Natural killer cell (primary cell): ENCODE measurements around the gene GUCA2A. TPM values are rescaled to one million over a fixed set of nuclear protein-coding genes. Genes with fewer than 3 reads are reported as not detected.

ENCODE experiments used
- ATAC-seq, 3 donors: fragments of 150-1000 bp in 2 of 3; fragments of 200-7000 bp in 1 of 3; cut with Tn5 transposase; 1 replicate in 1 of 3; 2 replicates in 2 of 3; pipeline ENCODE4 v1.10.0; 2021; ENCODE audit warnings: mild to moderate bottlenecking in 2 of 3, moderate library complexity in 2 of 3
- DNase-seq, 2 donors: peaks; one replicate each; pipeline versions ENCODE4 v3.0.0 to v3.0.0-alpha.2; 2013 to 2021; ENCODE audit warnings: mixed read lengths in 1 of 2
- H3K27ac ChIP-seq: one replicate; pipeline ENCODE4 v1.5.1; 2013; ENCODE audit warnings: mild to moderate bottlenecking, low read length
- H3K27me3 ChIP-seq: one replicate; pipeline ENCODE4 v1.6.1; 2013; ENCODE audit warnings: low read length; ENCODE audit not compliant: control insufficient read depth, insufficient read depth
- H3K36me3 ChIP-seq: one replicate; pipeline ENCODE4 v1.6.1; 2013; ENCODE audit warnings: low read length; ENCODE audit not compliant: control insufficient read depth, insufficient read depth
- H3K4me1 ChIP-seq: one replicate; pipeline ENCODE4 v1.6.1; 2013; ENCODE audit warnings: low read length; ENCODE audit not compliant: control insufficient read depth, insufficient read depth
- H3K4me3 ChIP-seq: one replicate; pipeline ENCODE4 v1.5.1; 2013; ENCODE audit warnings: low read length
- H3K9me3 ChIP-seq: one replicate; pipeline ENCODE4 v1.6.1; 2013; ENCODE audit warnings: low read length; ENCODE audit not compliant: control insufficient read depth, insufficient read depth
- H3K27ac Mint-ChIP-seq, 2 donors: one replicate each; pipeline ENCODE4 v1.8.0; 2022; ENCODE audit warnings: mild to moderate bottlenecking in 2 of 2, mixed read lengths in 2 of 2, moderate library complexity in 1 of 2
- H3K27me3 Mint-ChIP-seq, 2 donors: one replicate each; pipeline ENCODE4 v1.8.0; 2022; ENCODE audit warnings: low read depth in 2 of 2, mixed read lengths in 2 of 2
- H3K36me3 Mint-ChIP-seq: one replicate; pipeline ENCODE4 v1.8.0; 2022; ENCODE audit warnings: mixed read lengths
- H3K4me1 Mint-ChIP-seq, 2 donors: one replicate each; pipeline ENCODE4 v1.8.0; 2022; ENCODE audit warnings: mixed read lengths in 2 of 2
- H3K4me3 Mint-ChIP-seq: one replicate; pipeline ENCODE4 v1.8.0; 2022; ENCODE audit warnings: mild to moderate bottlenecking, moderate library complexity, mixed read lengths
- H3K9me3 Mint-ChIP-seq, 2 donors: one replicate each; pipeline ENCODE4 v1.8.0; 2022; ENCODE audit warnings: mixed read lengths in 2 of 2
- CTCF ChIP-seq: fragments of 200-600 bp; IDR thresholded peaks from one replicate; pipeline ENCODE4 v1.8.0; 2022; ENCODE audit warnings: antibody characterized with exemption
- WGBS: methylation state at CpG from one replicate; pipeline ENCODE4 v1.1.7; 2013; ENCODE audit warnings: missing lambda C conversion rate; ENCODE audit not compliant: insufficient coverage; 5-methylcytosine and 5-hydroxymethylcytosine counted together
- intact Hi-C: fragments of 100-400 bp; cut with micrococcal nuclease; formaldehyde crosslinking; loops from one replicate; pipeline ENCODE4 v1.14.2; 2022
- total RNA-seq, 4 donors: library from RNA; stranded (reverse); fragments of 120-200 nt in 1 of 4; gene quantifications; one replicate each; pipeline versions ENCODE4 v1.2.3 to v1.2.4, GENCODE V29; 2013 to 2022

Gene GUCA2A
- total RNA-seq, 3 donors from 2014 or later (not counting 1 experiment from before 2014, with no cell fraction given) = not detected

- Histone ChIP-seq H3K4me1 (peaks cover 9% of the 10 kb centered on the region), H3K4me3 (no peak overlapping the region), H3K36me3 (no peaks in the 10 kb centered on the region), H3K27ac (no peak overlapping the region), H3K9me3 (no peaks in the 10 kb centered on the region), H3K27me3 (no peaks in the 10 kb centered on the region)
- H3K4me3 Mint-ChIP-seq = no peak overlapping the region
- H3K27me3 Mint-ChIP-seq = peaks cover 12 to 18% of the 10 kb centered on the region in 2 donors
- H3K4me1 Mint-ChIP-seq = peaks cover 0 to 5% of the 10 kb centered on the region in 2 donors
- H3K36me3 Mint-ChIP-seq = no peaks in the 10 kb centered on the region
- H3K9me3 Mint-ChIP-seq = no peaks in the 10 kb centered on the region
- ATAC-seq (peak in 1 of 3 donors; percentile 22), DNase-seq (no peak)
- WGBS = 58% methylated on average over 41 of the region's 41 CpGs
- TF ChIP-seq CTCF = no peak
- intact Hi-C loops = no loop called here
- no peak overlapping the region for H3K27ac Mint-ChIP-seq
These were observed 18.6 kb downstream of the GUCA2A start for GRCh38 chr1:42145764-42146625.

GRCh38 chr1:42145389-42145716 is 19.2 kb downstream of the GUCA2A start:
- Mint-ChIP-seq H3K4me1 (peaks cover 0 to 5% of the 10 kb centered on the region in 2 donors), H3K27ac (no peak overlapping the region), H3K9me3 (no peaks in the 10 kb centered on the region), H3K27me3 (peaks cover 7 to 13% of the 10 kb centered on the region in 2 donors), H3K36me3 (no peaks in the 10 kb centered on the region), H3K4me3 (no peak overlapping the region)
- 14% methylated on average over 8 of the region's 8 CpGs for WGBS
- no peak overlapping the region for H3K27ac ChIP-seq
- DNase-seq (no peak), ATAC-seq (peak in 1 of 3 donors; percentile 65)
- H3K4me1 ChIP-seq = peaks cover 9% of the 10 kb centered on the region
- TF ChIP-seq CTCF = no peak
- no peak overlapping the region for H3K4me3 ChIP-seq
- no peaks in the 10 kb centered on the region for H3K9me3 ChIP-seq
- H3K36me3 ChIP-seq = no peaks in the 10 kb centered on the region
- intact Hi-C loops = no loop called here
- H3K27me3 ChIP-seq = no peaks in the 10 kb centered on the region

GRCh38 chr1:42144711-42145388 is 19.7 kb downstream of the GUCA2A start:
- H3K27ac ChIP-seq = no peak overlapping the region
- H3K27me3 ChIP-seq = no peaks in the 10 kb centered on the region
- WGBS = 75% methylated on average over 12 of the region's 12 CpGs
- intact Hi-C loops = no loop called here
- Mint-ChIP-seq H3K27me3 (peaks cover 3 to 9% of the 10 kb centered on the region in 2 donors), H3K4me3 (no peak overlapping the region), H3K9me3 (no peaks in the 10 kb centered on the region), H3K36me3 (no peaks in the 10 kb centered on the region), H3K4me1 (peaks cover 0 to 5% of the 10 kb centered on the region in 2 donors), H3K27ac (no peak overlapping the region)
- peaks cover 9% of the 10 kb centered on the region for H3K4me1 ChIP-seq
- TF ChIP-seq CTCF = no peak
- H3K9me3 ChIP-seq = no peaks in the 10 kb centered on the region
- H3K4me3 ChIP-seq = no peak overlapping the region
- DNase-seq = no peak
- no peaks in the 10 kb centered on the region for H3K36me3 ChIP-seq
- ATAC-seq = no peak
